Measurements from ENCODE around the gene XRCC4. TPM values are rescaled to one million over a fixed set of nuclear protein-coding genes. Genes with fewer than 3 reads are reported as not detected.

XRCC4 gene
- total and polyA plus RNA-seq, 9 of the 15 experiments (the other 6 are each of a cell fraction or from before 2014, with no cell fraction given) = 13.6 to 61.6 (median 22.4) TPM

- no peak for TF ChIP-seq ZBTB40 (IDR thresholded peaks at IDR 0.05)
- no peak for TF ChIP-seq ZBTB40 (CRISPR knock-in tag; IDR thresholded peaks at IDR 0.05)
- TF ChIP-seq PRDM10 (IDR thresholded peaks at IDR 0.05; ENCODE audit: partially characterized antibody) = peak; percentile 8
- peak; percentile 36; the same call in 1 of the 2 replicates for TF ChIP-seq SPI1 (IDR thresholded peaks at IDR 0.05; ENCODE audit: borderline replicate concordance, low read depth, low read length)
- TF ChIP-seq HDGF (IDR thresholded peaks at IDR 0.05) = no peak
- TF ChIP-seq MAZ (CRISPR knock-in tag; conservative IDR thresholded peaks at IDR 0.05 in 1 of 2, IDR thresholded peaks at IDR 0.05 in 1 of 2) = peak in 1 of 2 experiments; percentile 33; a peak in 1 of 4 replicates
- peak; percentile 57; the same call in 1 of the 2 replicates for TF ChIP-seq THRB (CRISPR knock-in tag; conservative IDR thresholded peaks at IDR 0.05)
- peak; percentile 12; the same call in 1 of the 2 replicates for TF ChIP-seq ETV5 (CRISPR knock-in tag; IDR thresholded peaks at IDR 0.05; ENCODE audit: low read depth)
- TF ChIP-seq ZNF143 (CRISPR knock-in tag; IDR thresholded peaks at IDR 0.05) = no peak
- no peak for TF ChIP-seq BCOR (IDR thresholded peaks at IDR 0.05)
- no peak for TF ChIP-seq HCFC1 (IDR thresholded peaks at IDR 0.05; ENCODE audit: low read depth, low read length)
- no peak for TF ChIP-seq ILK (tag; IDR thresholded peaks at IDR 0.05; ENCODE audit: borderline replicate concordance, low read depth)
- peak; percentile 29; the same call in 1 of the 2 replicates for TF ChIP-seq CBFA2T3 (IDR thresholded peaks at IDR 0.05)
- TF ChIP-seq MAFK (IDR thresholded peaks at IDR 0.05; ENCODE audit: low read length) = 0 out of 2 replicates have a peak, but pooled peaks have one; percentile 22
- TF ChIP-seq NFIC (IDR thresholded peaks at IDR 0.05) = no peak
These were observed 415 bp downstream of the XRCC4 start (continued) for GRCh38 chr5:83077662-83078261.
